Measurements from ENCODE around the gene TNFAIP8L2.

Gene TNFAIP8L2

DNA sequence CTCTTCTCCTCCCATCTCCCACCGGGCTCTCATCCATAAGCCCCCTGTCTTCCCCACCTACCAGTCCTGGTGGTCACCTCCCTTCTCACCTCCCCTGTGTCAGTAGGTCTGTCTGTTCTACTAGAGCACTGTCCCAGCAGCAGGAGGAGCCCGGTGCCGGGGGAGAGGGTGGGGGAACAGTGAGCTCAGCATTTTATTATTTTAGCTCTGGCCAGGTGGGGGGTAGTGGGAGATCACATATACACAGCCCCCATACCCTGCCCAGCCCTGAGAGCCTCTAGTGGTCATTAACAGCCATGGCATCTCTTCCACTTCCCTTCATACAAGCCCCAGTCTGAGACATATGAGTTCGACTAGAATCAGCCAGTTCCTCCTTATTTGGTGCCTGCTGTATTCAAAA is 19.4 kb downstream of the TNFAIP8L2 start, which contains the start of gene TMOD4:
Gene TMOD4 (minus strand): TSS at position 119 of the 400 bp plus-strand sequence. CDS start 1,106 bp downstream, outside the sequence.
- TF ChIP-seq EZH2phosphoT487 (IDR thresholded peaks at IDR 0.05; ENCODE audit: low read length) = no peak
- TF ChIP-seq, protein P1, sequence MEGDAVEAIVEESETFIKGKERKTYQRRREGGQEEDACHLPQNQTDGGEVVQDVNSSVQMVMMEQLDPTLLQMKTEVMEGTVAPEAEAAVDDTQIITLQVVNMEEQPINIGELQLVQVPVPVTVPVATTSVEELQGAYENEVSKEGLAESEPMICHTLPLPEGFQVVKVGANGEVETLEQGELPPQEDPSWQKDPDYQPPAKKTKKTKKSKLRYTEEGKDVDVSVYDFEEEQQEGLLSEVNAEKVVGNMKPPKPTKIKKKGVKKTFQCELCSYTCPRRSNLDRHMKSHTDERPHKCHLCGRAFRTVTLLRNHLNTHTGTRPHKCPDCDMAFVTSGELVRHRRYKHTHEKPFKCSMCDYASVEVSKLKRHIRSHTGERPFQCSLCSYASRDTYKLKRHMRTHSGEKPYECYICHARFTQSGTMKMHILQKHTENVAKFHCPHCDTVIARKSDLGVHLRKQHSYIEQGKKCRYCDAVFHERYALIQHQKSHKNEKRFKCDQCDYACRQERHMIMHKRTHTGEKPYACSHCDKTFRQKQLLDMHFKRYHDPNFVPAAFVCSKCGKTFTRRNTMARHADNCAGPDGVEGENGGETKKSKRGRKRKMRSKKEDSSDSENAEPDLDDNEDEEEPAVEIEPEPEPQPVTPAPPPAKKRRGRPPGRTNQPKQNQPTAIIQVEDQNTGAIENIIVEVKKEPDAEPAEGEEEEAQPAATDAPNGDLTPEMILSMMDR (IDR thresholded peaks at IDR 0.05; ENCODE audit: low read length) = peak; percentile 51
- no peak for DNase-seq
- H4K20me1 ChIP-seq (ENCODE audit: insufficient read depth, low read length) = no peaks in the 10 kb centered on the region
- H3K27ac ChIP-seq (ENCODE audit: low read length) = no peak within 1 kb of the TSS
- no peaks in the 10 kb centered on the region for H3K4me1 ChIP-seq (ENCODE audit: low read length)
- no peak within 1 kb of the TSS for H3K4me2 ChIP-seq (ENCODE audit: low read depth, low read length)
- H3K79me2 ChIP-seq (ENCODE audit: low read length) = no peaks in the 10 kb centered on the region
- no peaks in the 10 kb centered on the region for H3K9me2 ChIP-seq (replicated peaks; ENCODE audit: insufficient read depth, low read length)
- no peak within 1 kb of the TSS for H3K9ac ChIP-seq (ENCODE audit: low read length)
- no peak within 1 kb of the TSS for H2AFZ ChIP-seq (ENCODE audit: low read length)
- no peaks in the 10 kb centered on the region for H3K27me3 ChIP-seq (replicated peaks; ENCODE audit: insufficient read depth, low read length)
- no peaks in the 10 kb centered on the region for H3K9me3 ChIP-seq (replicated peaks; ENCODE audit: insufficient read depth, low read length)
- H3K4me3 ChIP-seq (ENCODE audit: low read length) = no peak within 1 kb of the TSS
- no peaks in the 10 kb centered on the region; the same call in 1 of the 2 replicates for H3F3A ChIP-seq (ENCODE audit: insufficient read depth, low read length)
- H3K36me3 ChIP-seq (replicated peaks; ENCODE audit: insufficient read depth, low read length) = peaks cover 5% of the 10 kb centered on the region; the same call in 1 of the 2 replicates

DNA sequence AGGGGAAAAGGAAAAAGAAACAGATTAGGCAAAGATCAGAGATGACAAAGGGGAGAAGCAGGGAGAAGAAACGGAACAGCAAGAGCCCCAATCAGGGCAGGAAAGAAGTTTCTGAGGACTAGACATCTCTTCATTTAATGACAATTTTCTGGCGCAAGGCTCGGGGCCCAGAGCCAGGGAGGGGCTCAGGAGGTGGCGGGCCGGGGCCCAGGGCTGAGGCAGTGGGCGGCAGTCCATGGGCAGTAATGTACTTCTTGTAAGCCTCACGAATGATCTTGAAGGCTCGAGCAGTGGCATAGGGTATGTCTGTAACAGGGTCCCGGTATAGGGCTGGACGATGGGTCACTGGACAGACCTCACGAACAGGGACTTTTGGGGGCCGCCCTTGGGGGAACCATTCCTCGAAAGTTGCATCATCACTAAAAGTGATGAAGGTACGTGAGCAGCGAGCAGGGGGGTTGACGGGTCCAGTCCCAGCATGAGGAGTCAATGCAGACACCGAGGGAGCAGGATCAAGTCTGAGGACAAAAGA is 20.1 kb downstream of the TNFAIP8L2 start:
- Histone ChIP-seq H3K4me1 (ENCODE audit: low read length) (no peaks in the 10 kb centered on the region), H3K36me3 (replicated peaks; ENCODE audit: insufficient read depth, low read length) (peaks cover 5% of the 10 kb centered on the region; the same call in 1 of the 2 replicates)

DNA sequence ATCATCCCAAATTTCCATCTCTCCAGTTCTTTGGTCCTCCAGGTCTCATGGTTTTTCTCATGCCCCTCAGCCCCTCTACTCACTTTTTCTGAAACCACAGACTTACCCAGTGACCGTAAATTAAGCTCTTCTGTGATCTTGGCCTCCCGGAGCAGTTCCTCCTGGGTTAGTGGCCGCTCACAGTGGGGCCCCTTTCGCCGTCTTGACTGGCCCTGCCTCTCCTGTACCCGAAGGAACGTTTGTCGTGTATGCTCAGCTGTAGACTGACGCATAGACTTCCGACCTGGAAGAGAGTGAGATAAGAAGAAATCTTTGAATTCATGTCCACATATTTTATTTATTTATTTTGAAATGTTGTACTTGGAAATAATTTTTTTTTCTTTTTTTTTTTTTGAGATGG is 27.8 kb downstream of the TNFAIP8L2 start:
- Histone ChIP-seq H3K9me2 (replicated peaks; ENCODE audit: insufficient read depth, low read length) (no peaks in the 10 kb centered on the region), H3F3A (ENCODE audit: insufficient read depth, low read length) (no peaks in the 10 kb centered on the region), H3K79me2 (ENCODE audit: low read length) (peaks cover 18% of the 10 kb centered on the region), H3K4me3 (ENCODE audit: low read length) (no peak overlapping the region), H3K9me3 (replicated peaks; ENCODE audit: insufficient read depth, low read length) (no peaks in the 10 kb centered on the region), H3K27me3 (replicated peaks; ENCODE audit: insufficient read depth, low read length) (no peaks in the 10 kb centered on the region), H3K4me1 (ENCODE audit: low read length) (0 out of 2 replicates have a peak, but pooled peaks cover 3% of the 10 kb centered on the region), H4K20me1 (ENCODE audit: insufficient read depth, low read length) (no peaks in the 10 kb centered on the region), H2AFZ (ENCODE audit: low read length) (no peak overlapping the region), H3K36me3 (replicated peaks; ENCODE audit: insufficient read depth, low read length) (peaks cover 6% of the 10 kb centered on the region; the same call in 1 of the 2 replicates), H3K9ac (ENCODE audit: low read length) (no peak overlapping the region), H3K4me2 (ENCODE audit: low read depth, low read length) (no peak overlapping the region), H3K27ac (ENCODE audit: low read length) (no peak overlapping the region)
- no peak for DNase-seq
- TF ChIP-seq EZH2phosphoT487 (IDR thresholded peaks at IDR 0.05; ENCODE audit: low read length) (no peak), EZH2 (optimal IDR thresholded peaks at IDR 0.05; ENCODE audit: low read depth, low read length) (no peak)
- TF ChIP-seq, protein P1 (IDR thresholded peaks at IDR 0.05; ENCODE audit: low read length) = no peak

More for the DNA sequence above, 20.1 kb downstream of the TNFAIP8L2 start:
- no peaks in the 10 kb centered on the region for H4K20me1 ChIP-seq (ENCODE audit: insufficient read depth, low read length)
- no peak for DNase-seq
- no peaks in the 10 kb centered on the region for H3K27me3 ChIP-seq (replicated peaks; ENCODE audit: insufficient read depth, low read length)
- no peak overlapping the region for H3K4me3 ChIP-seq (ENCODE audit: low read length)
- TF ChIP-seq, protein P1 (IDR thresholded peaks at IDR 0.05; ENCODE audit: low read length) = no peak
- no peak for TF ChIP-seq EZH2 (optimal IDR thresholded peaks at IDR 0.05; ENCODE audit: low read depth, low read length)
- no peak for TF ChIP-seq EZH2phosphoT487 (IDR thresholded peaks at IDR 0.05; ENCODE audit: low read length)
- H3K27ac ChIP-seq (ENCODE audit: low read length) = no peak overlapping the region
- no peaks in the 10 kb centered on the region for H3K9me3 ChIP-seq (replicated peaks; ENCODE audit: insufficient read depth, low read length)
- no peak overlapping the region for H3K4me2 ChIP-seq (ENCODE audit: low read depth, low read length)
- no peaks in the 10 kb centered on the region for H3F3A ChIP-seq (ENCODE audit: insufficient read depth, low read length)
- H3K9me2 ChIP-seq (replicated peaks; ENCODE audit: insufficient read depth, low read length) = no peaks in the 10 kb centered on the region
- no peak overlapping the region for H2AFZ ChIP-seq (ENCODE audit: low read length)
- H3K9ac ChIP-seq (ENCODE audit: low read length) = no peak overlapping the region
- H3K79me2 ChIP-seq (ENCODE audit: low read length) = no peaks in the 10 kb centered on the region

All from MM.1S (cell line).